Lung (tissue), 12 donors: Measurements from ENCODE around the gene KRT78. TPM values are rescaled to one million over a fixed set of nuclear protein-coding genes. Genes with fewer than 3 reads are reported as not detected.

Source experiments
- ATAC-seq: fragments of 200-7000 bp; cut with Tn5 transposase; one replicate; pipeline ENCODE4 v1.9.1; 2020; ENCODE audit warnings: moderate number of reproducible peaks; ENCODE audit not compliant: insufficient read depth, low FRiP score
- DNase-seq, 3 donors: peaks; one replicate each; pipeline ENCODE4 v3.0.0-alpha.2; 2013 to 2017
- H3K27ac ChIP-seq, 2 donors: one replicate each; pipeline ENCODE4 v1.5.1; 2013; ENCODE audit warnings: mild to moderate bottlenecking in 2 of 2, moderate library complexity in 2 of 2, control low read depth in 1 of 2, inconsistent platforms in 1 of 2, low read depth in 1 of 2, low read length in 1 of 2
- H3K27me3 ChIP-seq, 3 donors: one replicate each; pipeline ENCODE4 v1.5.1; 2013; ENCODE audit warnings: low read length in 2 of 3; ENCODE audit not compliant: control insufficient read depth in 3 of 3, insufficient read depth in 3 of 3
- H3K36me3 ChIP-seq, 4 donors: one replicate each; pipeline ENCODE4 v1.5.1; 2013; ENCODE audit warnings: low read length in 4 of 4, mild to moderate bottlenecking in 1 of 4, moderate library complexity in 1 of 4; ENCODE audit not compliant: control insufficient read depth in 4 of 4, insufficient read depth in 4 of 4
- H3K4me1 ChIP-seq, 5 donors: one replicate each; pipeline ENCODE4 v1.5.1; 2013; ENCODE audit warnings: low read length in 5 of 5, mild to moderate bottlenecking in 2 of 5, moderate library complexity in 1 of 5; ENCODE audit not compliant: control insufficient read depth in 5 of 5, insufficient read depth in 5 of 5
- H3K4me3 ChIP-seq: one replicate; pipeline ENCODE4 v1.5.1; 2013; ENCODE audit warnings: mild to moderate bottlenecking, control low read depth, moderate library complexity
- H3K9ac ChIP-seq, 2 donors: one replicate each; pipeline ENCODE4 v1.5.1; 2013; ENCODE audit warnings: low read length in 2 of 2, control low read depth in 1 of 2; ENCODE audit not compliant: insufficient read depth in 1 of 2
- H3K9me3 ChIP-seq, 4 donors: one replicate each; pipeline ENCODE4 v1.5.1; 2013; ENCODE audit warnings: low read length in 3 of 4, mild to moderate bottlenecking in 1 of 4, moderate library complexity in 1 of 4; ENCODE audit not compliant: control insufficient read depth in 4 of 4, insufficient read depth in 3 of 4
- CTCF ChIP-seq: IDR thresholded peaks from 2 replicates; pipeline ENCODE4 v1.5.1; 2012; ENCODE audit warnings: mild to moderate bottlenecking; ENCODE audit errors: control extremely low read depth, extremely low read depth
- WGBS, 2 donors: extraction: QIAGEN DNeasy Blood & Tissue Kit; methylation state at CpG; one replicate each; pipeline ENCODE4 v1.1.7; 2013; 5-methylcytosine and 5-hydroxymethylcytosine counted together
- polyA plus RNA-seq, 2 donors: library from polyadenylated mRNA; stranded (reverse); fragments of 200-250 nt; gene quantifications; one replicate each; pipeline ENCODE4 v1.2.1, GENCODE V29; 2013
- total RNA-seq, 2 donors: library from RNA; depleted of rRNA in 1 of 2; stranded (reverse); fragments of >200 nt in 1 of 2; gene quantifications; one replicate each; pipeline ENCODE4 v1.2.1, GENCODE V29; 2014 to 2021
- donor health status: control.
- donor health status: control.
- donor health status: Bipolar disorder and iron deficiency.
- donor health status: healthy.
- donor health status: DM: yes; HTN: yes; CAD: no.

KRT78 gene
- total and polyA plus RNA-seq, 4 donors = 0.02 to 0.65 TPM; not detected in 2

- Histone ChIP-seq H3K9ac (no peak overlapping the region), H3K27ac (no peak overlapping the region), H3K27me3 (peaks cover 0 to 24% (median 2%) of the 10 kb centered on the region in 3 donors), H3K36me3 (no peaks in the 10 kb centered on the region), H3K9me3 (peaks cover 0 to 3% (median 0%) of the 10 kb centered on the region in 4 donors), H3K4me1 (peaks cover 0 to 5% (median 0%) of the 10 kb centered on the region in 5 donors), H3K4me3 (no peak overlapping the region)
- DNase-seq (no peak), ATAC-seq (no peak)
- 6 to 27% methylated on average over 2 of the region's 2 CpGs for WGBS, 2 donors
- TF ChIP-seq CTCF = no peak
These were observed 20.2 kb downstream of the KRT78 start for GRCh38 chr12:52828591-52829021.

- DNase-seq (no peak), ATAC-seq (no peak)
- Histone ChIP-seq H3K9ac (no peak overlapping the region), H3K36me3 (no peaks in the 10 kb centered on the region), H3K4me1 (peaks cover 0 to 5% (median 0%) of the 10 kb centered on the region in 5 donors), H3K9me3 (peaks cover 0 to 3% (median 0%) of the 10 kb centered on the region in 4 donors), H3K4me3 (no peak overlapping the region), H3K27ac (no peak overlapping the region), H3K27me3 (peaks cover 0 to 27% (median 3%) of the 10 kb centered on the region in 3 donors)
- no peak for TF ChIP-seq CTCF
These were observed 20.6 kb downstream of the KRT78 start for GRCh38 chr12:52828156-52828555.

GRCh38 chr12:52827499-52828090 is 21.2 kb downstream of the KRT78 start:
- H3K9ac ChIP-seq = no peak overlapping the region
- TF ChIP-seq CTCF = no peak
- H3K27ac ChIP-seq = no peak overlapping the region
- H3K36me3 ChIP-seq = no peaks in the 10 kb centered on the region
- WGBS, 2 donors = 87 to 90% methylated on average over 6 of the region's 6 CpGs
- H3K4me3 ChIP-seq = no peak overlapping the region
- DNase-seq = no peak
- no peak for ATAC-seq
- H3K4me1 ChIP-seq = peaks cover 0 to 5% (median 0%) of the 10 kb centered on the region in 5 donors
- peaks cover 0 to 29% (median 3%) of the 10 kb centered on the region in 3 donors for H3K27me3 ChIP-seq
- peaks cover 0 to 3% (median 0%) of the 10 kb centered on the region in 4 donors for H3K9me3 ChIP-seq
